ENCODE measurements around the gene PPP6R3. TPM values are rescaled to one million over a fixed set of nuclear protein-coding genes. Genes with fewer than 3 reads are reported as not detected.
A peak's percentile ranks its signal among the peaks of the same experiment; 100 is the strongest.

The PPP6R3 gene
- total RNA-seq, 1 experiment from 2014 or later, result 153 TPM

DNA sequence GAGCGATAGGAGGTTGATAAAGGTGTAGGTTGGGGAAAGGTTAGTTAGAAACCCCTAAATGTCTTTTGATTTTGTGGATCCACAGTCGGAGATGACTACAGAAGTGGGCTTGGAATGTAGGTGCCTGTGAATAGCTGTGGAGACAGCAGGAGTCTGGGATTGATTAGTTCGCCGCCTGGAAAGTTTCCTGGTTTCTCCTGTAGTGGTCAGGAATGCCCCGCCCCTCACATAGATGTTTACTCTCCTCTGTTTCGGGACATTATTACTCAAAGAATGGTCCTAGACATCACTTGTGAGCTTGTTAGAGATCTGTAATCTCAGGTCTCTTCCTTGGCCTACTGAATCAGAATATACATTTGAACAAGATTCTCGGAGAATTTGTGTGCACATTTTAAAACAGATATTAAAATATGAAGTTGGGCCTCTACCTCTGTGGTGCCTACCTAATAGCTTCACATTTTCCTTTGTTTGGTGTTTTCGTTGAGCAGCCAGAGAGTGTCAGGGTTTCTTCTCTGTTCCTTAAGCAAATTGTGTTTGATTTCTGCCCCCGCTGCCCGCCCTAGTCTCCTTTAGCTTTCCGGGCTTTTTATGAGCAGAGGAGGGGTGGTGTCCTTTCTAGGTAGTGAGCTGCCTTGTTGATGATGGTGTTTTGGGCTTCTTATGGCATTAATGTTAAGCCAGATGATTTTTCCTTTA, 89.4 kb downstream of the PPP6R3 start:
- no peak for TF ChIP-seq EZH2 (IDR thresholded peaks at IDR 0.05; ENCODE audit: borderline replicate concordance, low read depth, low read length, poor library complexity, severe bottlenecking)
- TF ChIP-seq, protein P1, sequence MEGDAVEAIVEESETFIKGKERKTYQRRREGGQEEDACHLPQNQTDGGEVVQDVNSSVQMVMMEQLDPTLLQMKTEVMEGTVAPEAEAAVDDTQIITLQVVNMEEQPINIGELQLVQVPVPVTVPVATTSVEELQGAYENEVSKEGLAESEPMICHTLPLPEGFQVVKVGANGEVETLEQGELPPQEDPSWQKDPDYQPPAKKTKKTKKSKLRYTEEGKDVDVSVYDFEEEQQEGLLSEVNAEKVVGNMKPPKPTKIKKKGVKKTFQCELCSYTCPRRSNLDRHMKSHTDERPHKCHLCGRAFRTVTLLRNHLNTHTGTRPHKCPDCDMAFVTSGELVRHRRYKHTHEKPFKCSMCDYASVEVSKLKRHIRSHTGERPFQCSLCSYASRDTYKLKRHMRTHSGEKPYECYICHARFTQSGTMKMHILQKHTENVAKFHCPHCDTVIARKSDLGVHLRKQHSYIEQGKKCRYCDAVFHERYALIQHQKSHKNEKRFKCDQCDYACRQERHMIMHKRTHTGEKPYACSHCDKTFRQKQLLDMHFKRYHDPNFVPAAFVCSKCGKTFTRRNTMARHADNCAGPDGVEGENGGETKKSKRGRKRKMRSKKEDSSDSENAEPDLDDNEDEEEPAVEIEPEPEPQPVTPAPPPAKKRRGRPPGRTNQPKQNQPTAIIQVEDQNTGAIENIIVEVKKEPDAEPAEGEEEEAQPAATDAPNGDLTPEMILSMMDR (conservative IDR thresholded peaks at IDR 0.05; ENCODE audit: low read depth, low read length), result no peak
- no peak for DNase-seq (ENCODE audit: low spot score)
- Histone ChIP-seq H3K27ac (ENCODE audit: low read depth, low read length, poor library complexity, severe bottlenecking) (peak overlapping the region; percentile 21), H3K4me1 (ENCODE audit: insufficient read depth, low read length, poor library complexity, severe bottlenecking) (no peaks in the 10 kb centered on the region), H3K27me3 (replicated peaks; ENCODE audit: insufficient read depth, low read depth, low read length, poor library complexity) (no peaks in the 10 kb centered on the region), H3K36me3 (ENCODE audit: insufficient read depth, low read length, poor library complexity, severe bottlenecking) (peaks cover 69% of the 10 kb centered on the region), H3K9me3 (ENCODE audit: low read depth, low read length, poor library complexity, severe bottlenecking) (no peaks in the 10 kb centered on the region), H3K4me3 (ENCODE audit: low read depth, low read length, poor library complexity, severe bottlenecking) (no peak overlapping the region)
- BruUV-seq (replicated peaks), result no TSS peak
- ChIA-PET POLR2A (ENCODE audit: low non-redundant PET) (no interaction called here), CTCF (no interaction called here)
- intact Hi-C loops (cut with micrococcal nuclease; ENCODE audit: unreplicated experiment), result no loop called here

- no TSS peak for BruUV-seq (replicated peaks)
- no peak for TF ChIP-seq EZH2 (IDR thresholded peaks at IDR 0.05; ENCODE audit: borderline replicate concordance, low read depth, low read length, poor library complexity, severe bottlenecking)
- TF ChIP-seq, protein P1 (conservative IDR thresholded peaks at IDR 0.05; ENCODE audit: low read depth, low read length), result no peak
- Histone ChIP-seq H3K9me3 (ENCODE audit: low read depth, low read length, poor library complexity, severe bottlenecking) (no peaks in the 10 kb centered on the region), H3K36me3 (ENCODE audit: insufficient read depth, low read length, poor library complexity, severe bottlenecking) (peaks cover 65% of the 10 kb centered on the region), H3K27ac (ENCODE audit: low read depth, low read length, poor library complexity, severe bottlenecking) (peak overlapping the region; percentile 21), H3K27me3 (replicated peaks; ENCODE audit: insufficient read depth, low read depth, low read length, poor library complexity) (no peaks in the 10 kb centered on the region), H3K4me3 (ENCODE audit: low read depth, low read length, poor library complexity, severe bottlenecking) (no peak overlapping the region), H3K4me1 (ENCODE audit: insufficient read depth, low read length, poor library complexity, severe bottlenecking) (no peaks in the 10 kb centered on the region)
- ChIA-PET CTCF (no interaction called here), POLR2A (ENCODE audit: low non-redundant PET) (no interaction called here)
- intact Hi-C loops (cut with micrococcal nuclease; ENCODE audit: unreplicated experiment), result no loop called here
- no peak for DNase-seq (ENCODE audit: low spot score)
Observed at GRCh38 chr11:68550485-68550817, 89.9 kb downstream of the PPP6R3 start.

- no peak for TF ChIP-seq EZH2 (IDR thresholded peaks at IDR 0.05; ENCODE audit: borderline replicate concordance, low read depth, low read length, poor library complexity, severe bottlenecking)
- TF ChIP-seq, protein P1 (conservative IDR thresholded peaks at IDR 0.05; ENCODE audit: low read depth, low read length), result no peak
- Histone ChIP-seq H3K4me1 (ENCODE audit: insufficient read depth, low read length, poor library complexity, severe bottlenecking) (no peaks in the 10 kb centered on the region), H3K27ac (ENCODE audit: low read depth, low read length, poor library complexity, severe bottlenecking) (no peak overlapping the region), H3K27me3 (replicated peaks; ENCODE audit: insufficient read depth, low read depth, low read length, poor library complexity) (no peaks in the 10 kb centered on the region), H3K4me3 (ENCODE audit: low read depth, low read length, poor library complexity, severe bottlenecking) (no peak overlapping the region), H3K9me3 (ENCODE audit: low read depth, low read length, poor library complexity, severe bottlenecking) (no peaks in the 10 kb centered on the region), H3K36me3 (ENCODE audit: insufficient read depth, low read length, poor library complexity, severe bottlenecking) (peaks cover 60% of the 10 kb centered on the region)
- POLR2A ChIA-PET (ENCODE audit: low non-redundant PET), result no interaction called here
- BruUV-seq (replicated peaks), result no TSS peak
- intact Hi-C loops (cut with micrococcal nuclease; ENCODE audit: unreplicated experiment), result no loop called here
- no peak for DNase-seq (ENCODE audit: low spot score)
- CTCF ChIA-PET, result no interaction called here
Observed at GRCh38 chr11:68551223-68551622, 90.7 kb downstream of the PPP6R3 start.
